ENCODE data around the gene SNPH. TPM values are rescaled to one million over a fixed set of nuclear protein-coding genes. Genes with fewer than 3 reads are reported as not detected.

Gene SNPH
- total and polyA plus RNA-seq, 2 experiments from 2014 or later = 5.7 to 11.2 TPM

DNA sequence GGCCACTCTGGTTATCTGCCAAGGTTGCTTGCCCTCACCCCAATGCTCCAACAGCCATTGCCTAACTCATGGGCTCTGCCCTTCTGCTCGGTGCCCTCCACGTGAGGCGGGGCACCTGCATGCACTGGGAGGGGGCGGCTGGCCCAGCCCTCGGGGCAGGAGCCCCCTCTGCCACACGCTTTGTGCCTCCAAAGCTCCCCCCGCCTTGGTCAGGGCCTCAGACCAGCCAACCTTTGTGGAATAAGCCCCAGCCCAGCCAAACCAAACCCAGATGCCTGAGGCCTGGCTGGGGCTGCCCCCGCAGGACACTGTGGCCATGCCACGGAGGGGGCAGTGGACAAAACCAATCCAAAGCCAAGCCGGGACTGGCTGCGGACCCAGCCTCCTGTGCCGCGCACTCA is 41.5 kb downstream of the SNPH start:
- Histone ChIP-seq H3K36me3 (ENCODE audit: low read depth) (no peaks in the 10 kb centered on the region), H3K9ac (no peak overlapping the region)

DNA sequence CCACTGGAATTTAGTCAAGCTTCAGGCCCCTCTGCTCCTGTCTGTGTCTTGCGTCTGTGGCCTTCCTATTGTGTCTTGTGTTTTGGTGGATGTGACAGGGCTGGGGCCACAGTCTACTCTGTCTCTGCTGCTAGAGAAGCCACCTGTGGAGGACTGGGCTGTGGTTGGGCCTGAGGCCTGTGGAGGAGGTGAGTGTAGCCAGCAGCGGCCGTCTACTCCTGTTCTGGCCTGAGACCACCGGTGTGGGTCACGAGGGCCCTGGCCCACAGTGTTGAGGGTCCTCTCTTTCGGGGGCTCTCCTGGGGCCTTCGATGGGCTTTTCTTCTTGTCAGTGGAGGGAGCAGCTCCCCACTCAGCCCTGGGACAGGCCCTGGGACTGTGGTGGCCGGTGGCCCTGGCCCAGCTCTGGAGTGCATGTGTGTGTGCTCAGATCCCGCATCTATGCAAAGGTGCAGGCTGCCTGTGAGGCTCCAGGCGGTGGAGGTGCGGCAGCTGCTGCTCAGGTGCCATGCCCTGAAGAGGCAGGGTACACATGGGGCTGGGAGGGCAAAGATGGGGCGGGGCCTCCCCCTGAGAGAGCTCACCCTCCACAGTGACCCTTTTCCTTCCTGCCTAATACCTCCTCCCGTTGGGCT is 42.1 kb downstream of the SNPH start:
- Histone ChIP-seq H3K4me2 (ENCODE audit: unreplicated experiment) (no peak overlapping the region), H3K27me3 (replicated peaks; ENCODE audit: insufficient read depth) (no peaks in the 10 kb centered on the region), H3K9me3 (ENCODE audit: low read depth) (no peaks in the 10 kb centered on the region), H3K4me1 (ENCODE audit: insufficient read depth) (no peaks in the 10 kb centered on the region), H3K9ac (no peak overlapping the region), H3K9me2 (ENCODE audit: insufficient read depth) (no peaks in the 10 kb centered on the region), H2AFZ (no peak overlapping the region), H3F3A (ENCODE audit: insufficient read depth) (no peaks in the 10 kb centered on the region), H3K36me3 (ENCODE audit: low read depth) (no peaks in the 10 kb centered on the region), H3K4me3 (no peak overlapping the region), H4K20me1 (ENCODE audit: insufficient read depth) (no peaks in the 10 kb centered on the region), H3K27ac (no peak overlapping the region), H3K79me2 (ENCODE audit: insufficient read depth) (no peaks in the 10 kb centered on the region)
- TF ChIP-seq EZH2phosphoT487 (IDR thresholded peaks at IDR 0.05; ENCODE audit: insufficient read depth, low read depth) (no peak), EZH2 (IDR thresholded peaks at IDR 0.05; ENCODE audit: insufficient read depth, poor library complexity, severe bottlenecking) (no peak)
- WGBS, 2 experiments (ENCODE audit: low coverage in 1 of 2, low lambda C conversion rate in 2 of 2, missing lambda C conversion rate in 2 of 2) = 80 to 85% methylated on average over 13 of the region's 13 CpGs
- in situ Hi-C loops (cut with MboI) = no loop called here
- no peak for DNase-seq

More for the DNA sequence above, 41.5 kb downstream of the SNPH start:
- Histone ChIP-seq H3K9me3 (ENCODE audit: low read depth) (no peaks in the 10 kb centered on the region), H3K27ac (no peak overlapping the region), H3F3A (ENCODE audit: insufficient read depth) (no peaks in the 10 kb centered on the region), H2AFZ (no peak overlapping the region), H3K4me3 (no peak overlapping the region), H3K4me1 (ENCODE audit: insufficient read depth) (no peaks in the 10 kb centered on the region), H3K79me2 (ENCODE audit: insufficient read depth) (no peaks in the 10 kb centered on the region), H3K9me2 (ENCODE audit: insufficient read depth) (no peaks in the 10 kb centered on the region), H4K20me1 (ENCODE audit: insufficient read depth) (no peaks in the 10 kb centered on the region), H3K27me3 (replicated peaks; ENCODE audit: insufficient read depth) (no peaks in the 10 kb centered on the region), H3K4me2 (ENCODE audit: unreplicated experiment) (no peak overlapping the region)
- 86 to 89% methylated on average over 13 of the region's 13 CpGs for WGBS, 2 experiments (ENCODE audit: low coverage in 1 of 2, low lambda C conversion rate in 2 of 2, missing lambda C conversion rate in 2 of 2)
- no peak for TF ChIP-seq EZH2phosphoT487 (IDR thresholded peaks at IDR 0.05; ENCODE audit: insufficient read depth, low read depth)
- no peak for TF ChIP-seq EZH2 (IDR thresholded peaks at IDR 0.05; ENCODE audit: insufficient read depth, poor library complexity, severe bottlenecking)
- DNase-seq = no peak
- in situ Hi-C loops (cut with MboI) = no loop called here

DNA sequence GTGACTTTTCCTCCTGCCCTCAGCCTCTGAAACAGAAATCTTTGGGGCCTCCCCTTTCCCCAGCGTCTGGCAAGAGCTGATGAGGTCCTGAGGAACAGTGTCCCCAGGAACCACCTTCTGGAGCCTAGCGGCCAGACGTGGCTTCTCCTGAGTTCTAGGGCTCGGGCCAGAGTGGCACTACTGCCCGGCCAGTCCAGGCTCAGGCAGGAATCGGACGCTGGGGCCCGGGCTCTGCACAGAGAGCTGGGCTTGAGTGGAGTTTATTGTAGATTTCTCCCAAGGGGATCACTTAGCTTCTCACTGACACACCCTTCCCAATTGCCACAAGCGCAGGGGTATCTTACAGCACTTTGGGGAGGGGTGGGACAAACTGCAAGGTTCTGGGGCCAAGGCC is 42.6 kb downstream of the SNPH start:
- Histone ChIP-seq H2AFZ (no peak overlapping the region), H3F3A (ENCODE audit: insufficient read depth) (no peaks in the 10 kb centered on the region), H4K20me1 (ENCODE audit: insufficient read depth) (no peaks in the 10 kb centered on the region), H3K36me3 (ENCODE audit: low read depth) (no peaks in the 10 kb centered on the region), H3K27ac (no peak overlapping the region), H3K9ac (no peak overlapping the region), H3K27me3 (replicated peaks; ENCODE audit: insufficient read depth) (no peaks in the 10 kb centered on the region), H3K4me1 (ENCODE audit: insufficient read depth) (0 out of 2 replicates have a peak, but pooled peaks cover 2% of the 10 kb centered on the region), H3K9me2 (ENCODE audit: insufficient read depth) (no peaks in the 10 kb centered on the region), H3K9me3 (ENCODE audit: low read depth) (no peaks in the 10 kb centered on the region), H3K4me3 (no peak overlapping the region), H3K79me2 (ENCODE audit: insufficient read depth) (no peaks in the 10 kb centered on the region), H3K4me2 (ENCODE audit: unreplicated experiment) (no peak overlapping the region)
- TF ChIP-seq EZH2 (IDR thresholded peaks at IDR 0.05; ENCODE audit: insufficient read depth, poor library complexity, severe bottlenecking) = no peak
- TF ChIP-seq EZH2phosphoT487 (IDR thresholded peaks at IDR 0.05; ENCODE audit: insufficient read depth, low read depth) = no peak
- no peak for DNase-seq
- 86 to 89% methylated on average over 5 to 9 of the region's 9 CpGs for WGBS, 2 experiments (ENCODE audit: low coverage in 1 of 2, low lambda C conversion rate in 2 of 2, missing lambda C conversion rate in 2 of 2)
- in situ Hi-C loops (cut with MboI) = no loop called here

DNA sequence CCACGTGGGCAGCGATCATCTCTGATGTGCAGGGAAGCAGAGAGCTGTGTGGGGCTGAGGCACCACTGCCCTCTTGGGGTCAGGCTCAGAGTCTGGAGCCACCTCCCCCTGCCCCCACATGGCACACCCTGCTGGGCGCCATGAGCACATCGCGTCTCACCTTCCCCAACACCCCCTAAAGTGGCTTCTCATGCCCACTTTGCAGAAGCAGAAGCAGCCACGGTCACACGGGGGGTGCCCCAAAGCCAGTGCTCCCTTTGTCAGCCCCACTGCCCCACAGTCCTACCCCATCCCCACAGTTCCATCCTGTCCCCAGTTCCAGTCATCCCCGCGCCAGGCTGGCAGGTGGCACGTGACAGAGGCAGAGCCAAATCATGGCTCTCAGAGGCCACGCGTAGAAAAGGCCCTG is 43.3 kb downstream of the SNPH start:
- H3K4me2 ChIP-seq (ENCODE audit: unreplicated experiment) = no peak overlapping the region
- H3K27me3 ChIP-seq (replicated peaks; ENCODE audit: insufficient read depth) = no peaks in the 10 kb centered on the region
- no peak for DNase-seq
- in situ Hi-C loops (cut with MboI) = no loop called here
- H3K79me2 ChIP-seq (ENCODE audit: insufficient read depth) = no peaks in the 10 kb centered on the region
- H3K36me3 ChIP-seq (ENCODE audit: low read depth) = no peaks in the 10 kb centered on the region
- TF ChIP-seq EZH2phosphoT487 (IDR thresholded peaks at IDR 0.05; ENCODE audit: insufficient read depth, low read depth) = no peak
- TF ChIP-seq EZH2 (IDR thresholded peaks at IDR 0.05; ENCODE audit: insufficient read depth, poor library complexity, severe bottlenecking) = no peak
- no peak overlapping the region for H3K4me3 ChIP-seq
- H3K9me2 ChIP-seq (ENCODE audit: insufficient read depth) = no peaks in the 10 kb centered on the region
- 86 to 87% methylated on average over 12 of the region's 12 CpGs for WGBS, 2 experiments (ENCODE audit: low coverage in 1 of 2, low lambda C conversion rate in 2 of 2, missing lambda C conversion rate in 2 of 2)
- no peak overlapping the region for H3K9ac ChIP-seq
- no peak overlapping the region for H2AFZ ChIP-seq
- 0 out of 2 replicates have a peak, but pooled peaks cover 6% of the 10 kb centered on the region for H3K4me1 ChIP-seq (ENCODE audit: insufficient read depth)
- H3K27ac ChIP-seq = no peak overlapping the region
- H4K20me1 ChIP-seq (ENCODE audit: insufficient read depth) = no peaks in the 10 kb centered on the region
- no peaks in the 10 kb centered on the region for H3F3A ChIP-seq (ENCODE audit: insufficient read depth)
- H3K9me3 ChIP-seq (ENCODE audit: low read depth) = no peaks in the 10 kb centered on the region

All from GM23248 (cell line).